Measurements from ENCODE around the gene SPRR3.

The SPRR3 gene, protein sequence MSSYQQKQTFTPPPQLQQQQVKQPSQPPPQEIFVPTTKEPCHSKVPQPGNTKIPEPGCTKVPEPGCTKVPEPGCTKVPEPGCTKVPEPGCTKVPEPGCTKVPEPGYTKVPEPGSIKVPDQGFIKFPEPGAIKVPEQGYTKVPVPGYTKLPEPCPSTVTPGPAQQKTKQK

DNA sequence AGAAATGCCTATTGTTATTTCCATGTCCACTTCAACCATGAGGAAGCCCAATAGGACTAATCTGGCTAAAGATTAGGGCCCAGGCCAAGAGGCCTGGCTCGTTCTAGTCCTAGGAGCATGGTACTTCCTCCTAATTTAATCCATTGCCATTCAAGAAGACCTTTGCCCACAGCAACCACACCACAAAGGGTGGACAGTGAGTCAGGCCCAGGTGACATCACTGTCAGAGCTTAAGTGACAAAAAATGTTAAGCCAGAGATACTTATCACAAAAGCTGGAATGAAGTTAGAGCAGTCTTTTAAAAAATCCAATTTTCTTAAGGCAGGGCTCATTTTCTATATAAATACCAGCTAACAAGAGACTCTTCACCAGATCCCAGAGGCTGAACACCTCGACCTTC lies at the start of gene SPRR3:
TSS of gene SPRR3 (plus strand) at position 368 of the 400 bp plus-strand sequence. CDS start 1,272 bp downstream, outside the sequence.
- no peak for DNase-seq

DNA sequence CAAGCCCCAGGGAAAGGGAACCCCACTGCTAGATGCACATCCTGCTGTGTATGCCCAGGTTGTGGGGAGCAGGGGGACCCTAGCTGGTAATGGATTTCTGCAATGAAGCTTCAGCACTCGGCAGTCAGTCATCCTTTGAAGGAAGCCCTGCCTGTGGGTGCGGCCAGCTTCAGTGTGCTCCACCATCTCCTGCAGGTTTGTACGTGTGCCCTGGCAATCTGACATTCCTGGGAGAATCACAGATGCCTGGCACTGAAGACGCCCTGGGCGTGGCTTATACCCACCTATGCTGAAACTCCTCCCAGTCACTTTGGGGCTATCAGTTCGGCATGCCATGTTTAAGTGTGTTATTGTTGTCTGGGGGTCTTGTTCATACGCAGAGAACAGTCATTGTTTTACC lies 47.8 kb upstream of the SPRR3 start:
- no peak for DNase-seq

DNA sequence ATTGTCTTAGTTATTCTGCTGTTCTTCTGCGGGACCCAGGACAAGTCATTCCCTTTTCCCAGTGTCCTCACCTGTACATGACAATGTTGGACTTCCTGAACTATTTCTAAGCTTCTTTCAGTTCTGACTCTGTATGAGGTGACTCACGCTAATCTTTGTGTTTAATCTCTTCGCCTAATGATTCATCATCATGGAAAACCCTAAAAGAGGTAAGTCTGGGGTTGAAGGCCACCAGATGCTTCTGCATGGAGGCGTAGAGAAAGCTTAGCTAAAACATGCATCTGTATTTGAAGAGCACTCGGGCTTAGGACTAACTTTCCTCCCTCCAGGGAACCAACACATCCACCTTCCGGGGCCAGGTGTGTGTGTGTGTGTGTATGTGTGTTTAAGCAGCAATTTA lies 47.1 kb upstream of the SPRR3 start:
- no peak for DNase-seq

DNA sequence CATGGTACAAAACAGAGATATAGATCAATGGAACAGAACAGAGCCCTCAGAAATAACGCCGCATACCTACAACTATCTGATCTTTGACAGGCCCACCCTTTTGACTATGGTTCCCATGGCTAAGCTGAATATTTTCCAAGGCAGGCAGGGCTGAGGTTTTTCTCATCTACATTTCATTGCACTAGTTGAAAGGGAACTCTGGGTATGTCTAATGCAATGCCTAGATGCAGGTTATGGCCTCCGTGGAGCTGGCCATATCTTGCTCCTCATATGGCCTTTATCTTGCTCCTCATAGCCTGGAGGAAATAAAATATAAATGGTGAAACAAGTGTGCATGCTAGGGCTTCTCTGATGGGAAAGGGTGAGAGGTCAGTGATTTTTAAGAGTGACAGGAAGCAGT lies 44.0 kb upstream of the SPRR3 start:
- DNase-seq = no peak

DNA sequence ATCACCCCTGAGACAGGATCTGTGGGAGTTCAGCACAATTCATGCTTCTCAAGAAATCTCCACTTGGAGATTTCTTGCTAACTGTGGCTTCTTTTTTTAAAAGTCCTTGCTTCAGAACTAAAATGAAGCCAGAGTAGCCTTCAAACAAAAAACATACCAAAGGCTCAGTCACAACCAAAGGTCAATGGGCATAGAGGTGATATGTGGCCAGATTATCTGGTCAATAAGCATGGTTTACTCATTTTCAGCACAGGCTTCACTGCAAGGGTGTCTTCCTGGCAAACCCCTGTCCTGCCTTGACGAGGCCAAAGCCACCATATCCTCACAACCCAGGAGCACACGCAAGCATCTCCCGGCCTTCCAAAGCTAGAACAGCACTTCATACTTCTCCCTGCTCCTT lies 42.3 kb upstream of the SPRR3 start:
- no peak for DNase-seq

DNA sequence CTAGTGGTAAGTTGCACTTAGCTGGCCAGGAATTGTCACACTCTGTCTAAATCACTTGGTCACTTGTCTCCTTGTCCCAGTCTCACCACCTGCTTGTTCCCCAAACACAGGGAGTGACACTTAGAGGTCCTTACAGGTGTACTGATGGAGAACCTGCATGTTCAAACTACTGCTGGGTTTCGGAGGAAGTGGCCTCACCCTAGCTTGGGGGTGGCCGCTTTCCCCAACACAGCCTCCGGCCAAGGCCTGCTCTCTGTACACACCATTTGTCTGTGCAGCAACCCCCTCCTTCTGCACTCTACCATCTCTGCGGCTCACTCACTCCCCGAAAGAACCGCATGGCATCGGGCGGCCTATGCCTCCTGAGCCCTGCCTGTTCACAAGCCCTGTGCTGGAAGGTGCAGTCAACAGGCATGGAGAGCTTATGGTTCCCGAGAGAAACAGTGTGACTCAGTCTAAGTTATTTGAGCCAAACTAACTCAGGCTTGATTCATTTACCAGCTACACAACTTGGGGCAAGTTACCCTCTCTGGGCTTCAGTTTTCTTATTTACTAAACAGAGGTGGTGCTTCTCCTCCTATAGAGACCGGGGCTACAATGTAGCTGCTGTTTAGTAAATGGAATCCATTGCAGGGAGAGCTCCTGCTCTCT lies 41.6 kb upstream of the SPRR3 start:
- DNase-seq = no peak

DNA sequence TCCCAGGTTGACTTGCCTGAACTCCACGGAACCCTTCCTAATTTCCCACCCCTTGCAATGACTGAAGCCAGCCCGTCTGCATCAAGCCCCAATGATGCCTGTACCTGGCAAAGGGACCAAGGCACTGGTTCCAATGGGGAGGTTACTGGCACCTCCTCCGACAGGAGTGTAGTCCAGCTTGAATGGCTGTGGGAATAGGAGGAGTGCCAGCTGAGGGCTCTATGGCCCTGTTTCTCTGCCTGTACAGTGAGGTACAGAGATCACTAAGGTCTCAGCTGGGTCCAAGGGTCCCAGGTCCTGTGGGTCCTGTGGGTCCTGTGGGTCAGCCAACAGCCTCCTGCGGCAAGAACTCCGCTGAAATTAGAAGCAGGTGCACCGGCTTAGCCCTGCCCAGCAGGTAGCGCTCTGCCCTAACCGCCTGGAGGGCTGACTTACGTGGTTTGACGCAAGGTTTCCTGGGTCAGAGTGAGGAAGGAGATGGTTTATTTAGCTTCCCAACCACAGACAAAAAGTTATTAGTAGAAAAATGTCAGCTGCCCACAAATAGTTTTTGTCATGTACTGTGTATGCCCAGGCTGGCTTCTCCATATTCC lies 41.0 kb upstream of the SPRR3 start:
- no peak for DNase-seq

DNA sequence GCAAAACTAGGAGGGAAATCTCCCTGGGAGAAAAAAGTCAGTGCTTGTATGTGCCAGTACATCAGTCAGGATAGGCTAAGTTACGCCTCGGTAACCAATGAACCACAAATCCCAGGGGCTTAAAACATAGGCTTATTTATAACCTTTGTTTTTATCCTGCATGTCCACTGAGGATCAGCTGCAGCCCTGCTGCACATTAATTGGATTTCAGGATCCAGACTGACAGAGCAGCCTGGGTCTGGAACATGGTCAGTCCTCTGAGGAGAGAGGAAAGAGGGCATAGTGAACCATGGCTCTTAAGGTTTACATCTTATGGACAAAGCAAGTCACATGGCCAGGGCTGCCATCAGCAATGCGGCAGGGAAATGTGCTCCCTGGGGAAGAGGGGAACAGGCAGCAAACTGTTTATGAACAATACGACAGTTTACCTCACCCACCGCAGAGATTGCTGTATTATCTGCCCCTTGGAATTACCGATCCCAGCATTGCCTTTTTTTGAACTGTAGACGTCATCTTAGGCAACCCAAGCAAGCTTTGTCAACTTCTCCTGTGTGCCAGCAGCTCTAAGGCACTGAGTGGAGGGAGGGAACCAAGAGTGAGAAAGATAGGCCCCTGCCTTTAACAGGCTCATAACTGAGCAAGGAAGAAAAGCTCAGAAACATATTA lies 40.2 kb upstream of the SPRR3 start:
- no peak for DNase-seq

DNA sequence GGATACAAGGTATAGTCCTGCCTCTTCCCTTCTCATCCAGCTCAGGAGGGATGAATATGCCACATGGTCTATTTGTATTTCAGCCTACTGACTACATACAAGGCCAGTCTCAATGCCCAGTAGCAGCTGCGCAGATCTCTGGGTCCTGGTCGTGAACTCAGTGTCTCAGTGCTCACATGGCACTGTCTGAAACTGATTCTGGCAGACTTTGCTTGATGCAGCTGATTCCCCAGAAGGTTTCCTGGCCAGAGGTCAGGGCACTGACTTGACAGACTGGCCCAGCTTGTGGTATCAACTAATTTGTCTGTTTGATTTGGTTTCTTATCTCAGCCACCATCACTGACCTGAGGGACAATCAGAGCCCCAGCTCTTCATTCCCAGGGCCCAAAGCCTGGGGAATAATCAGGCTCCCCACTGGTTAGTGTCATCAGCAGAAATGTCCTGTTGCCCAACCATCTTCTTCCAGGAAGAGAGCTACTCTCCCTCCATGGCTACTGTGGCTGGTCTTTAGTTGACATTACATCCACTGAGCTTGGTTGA lies 38.6 kb upstream of the SPRR3 start:
- no peak for DNase-seq

DNA sequence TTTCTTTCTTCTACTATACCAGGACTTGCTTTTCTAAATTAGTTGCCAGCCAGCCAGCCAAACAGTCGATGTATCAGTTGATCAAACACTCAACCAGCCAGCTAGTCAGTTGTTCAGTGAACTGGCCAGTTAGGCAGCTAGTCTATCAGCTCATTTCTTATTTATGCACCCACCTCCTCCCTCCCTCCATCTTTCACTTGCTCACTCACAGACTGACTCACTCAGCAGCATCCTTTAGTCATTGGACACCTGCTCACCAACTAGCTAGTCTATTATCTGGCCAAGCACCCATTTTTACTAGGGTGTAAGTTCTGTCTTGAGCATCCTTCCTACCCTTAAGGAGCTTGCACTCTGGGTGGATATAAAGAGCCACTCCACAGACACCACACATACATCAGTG lies 37.0 kb upstream of the SPRR3 start:
- DNase-seq = no peak

DNA sequence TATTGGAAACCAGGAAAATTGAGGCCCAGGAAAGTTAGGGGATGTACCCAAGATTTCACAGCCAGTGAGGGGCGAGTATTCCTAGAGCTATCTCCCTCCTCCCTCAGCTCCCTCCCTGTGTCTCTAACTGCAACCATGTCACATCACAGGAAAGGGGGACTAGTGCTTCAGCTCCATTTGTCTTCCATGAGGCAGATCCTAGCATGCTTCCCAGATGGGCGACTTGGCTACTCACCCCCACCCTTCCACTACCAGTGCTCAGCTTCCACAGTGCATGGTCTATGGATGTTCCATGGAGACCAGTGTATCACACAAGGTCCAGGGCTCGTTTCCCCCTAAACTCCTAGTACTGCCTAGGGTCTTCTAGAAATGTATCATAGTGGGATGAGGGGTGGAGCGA lies 35.7 kb upstream of the SPRR3 start:
- DNase-seq = no peak

DNA sequence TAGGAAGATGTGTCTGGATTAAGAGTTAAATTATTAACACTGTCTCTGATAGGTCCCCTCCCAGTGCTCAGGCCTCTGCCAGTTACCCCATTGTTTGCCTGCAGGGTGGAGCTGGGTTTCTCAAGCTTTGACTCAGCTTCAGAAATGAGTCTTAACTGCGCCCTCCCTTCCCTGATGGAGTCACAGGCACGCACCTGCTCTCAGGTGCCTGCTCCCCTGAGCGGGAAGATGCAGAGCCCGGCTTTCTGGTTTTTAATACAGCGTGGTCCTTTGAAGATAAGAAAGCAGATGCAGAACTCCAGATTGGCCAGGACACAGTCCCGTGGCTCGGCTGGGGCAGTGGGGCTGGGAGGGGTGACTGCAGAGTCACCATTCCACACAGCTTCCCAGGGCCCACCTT lies 34.3 kb upstream of the SPRR3 start:
- DNase-seq = no peak

DNA sequence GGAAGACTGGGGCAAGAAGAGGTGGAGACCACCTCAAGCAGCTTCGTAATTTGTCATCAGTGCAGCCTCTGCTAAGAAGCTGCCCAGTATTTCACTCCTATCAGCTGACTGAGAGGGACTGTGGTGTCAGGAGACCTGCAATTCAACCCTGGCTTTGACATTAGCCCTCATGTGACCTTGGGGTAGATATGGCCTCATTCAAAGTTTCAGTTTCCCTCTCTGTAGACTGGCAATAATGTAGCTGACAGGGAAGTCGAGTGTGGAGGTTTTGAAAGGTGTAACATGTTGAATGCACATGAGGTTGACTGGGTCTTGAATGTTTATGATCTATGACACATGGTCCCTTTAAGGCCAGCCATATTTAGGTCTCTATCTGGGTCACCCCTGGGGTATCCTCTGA lies 33.3 kb upstream of the SPRR3 start:
- DNase-seq = no peak

DNA sequence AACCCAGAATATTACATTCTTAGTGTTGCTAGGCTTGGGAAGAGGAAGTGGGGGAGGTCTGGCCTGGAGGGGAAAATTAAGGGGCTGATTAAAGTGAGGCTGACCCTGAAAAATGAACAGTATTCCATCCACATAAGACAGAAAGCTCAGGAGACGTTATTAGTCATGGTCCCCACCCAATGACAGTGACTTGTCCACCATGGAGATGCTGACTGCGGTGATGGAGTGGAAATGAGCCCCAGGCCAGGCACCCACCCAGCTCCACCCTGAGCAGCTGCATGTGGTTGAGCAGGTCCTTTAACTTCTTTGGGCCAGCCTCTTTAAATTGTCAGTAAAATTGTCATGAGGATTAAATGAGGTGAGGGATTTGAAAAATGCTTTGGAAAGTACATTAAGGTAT lies 32.5 kb upstream of the SPRR3 start:
- DNase-seq = no peak

DNA sequence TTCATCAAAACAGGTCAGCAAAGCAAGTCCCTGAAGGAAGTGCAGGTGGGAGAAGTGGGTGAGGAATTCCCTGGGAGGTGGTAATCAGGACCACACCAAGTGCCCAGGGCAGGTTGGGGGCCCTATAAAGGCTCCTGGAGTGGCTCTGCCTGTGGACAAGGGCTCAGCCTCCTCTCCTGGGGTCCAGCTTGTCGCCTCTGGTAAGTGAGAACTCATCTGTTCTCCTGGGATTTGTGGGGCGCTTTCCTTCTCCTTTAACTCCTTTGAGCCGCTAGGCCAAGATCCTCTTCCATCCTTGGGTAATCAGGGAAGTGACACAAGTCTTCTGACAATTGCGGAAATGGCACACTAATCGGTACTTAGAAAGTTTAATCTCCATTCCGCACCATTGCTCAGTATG lies 31.1 kb upstream of the SPRR3 start, which contains the start of gene SPRR4:
TSS of gene SPRR4 (plus strand) at position 154 of the 400 bp plus-strand sequence. CDS start 1,243 bp downstream, outside the sequence.
- no peak for DNase-seq

DNA sequence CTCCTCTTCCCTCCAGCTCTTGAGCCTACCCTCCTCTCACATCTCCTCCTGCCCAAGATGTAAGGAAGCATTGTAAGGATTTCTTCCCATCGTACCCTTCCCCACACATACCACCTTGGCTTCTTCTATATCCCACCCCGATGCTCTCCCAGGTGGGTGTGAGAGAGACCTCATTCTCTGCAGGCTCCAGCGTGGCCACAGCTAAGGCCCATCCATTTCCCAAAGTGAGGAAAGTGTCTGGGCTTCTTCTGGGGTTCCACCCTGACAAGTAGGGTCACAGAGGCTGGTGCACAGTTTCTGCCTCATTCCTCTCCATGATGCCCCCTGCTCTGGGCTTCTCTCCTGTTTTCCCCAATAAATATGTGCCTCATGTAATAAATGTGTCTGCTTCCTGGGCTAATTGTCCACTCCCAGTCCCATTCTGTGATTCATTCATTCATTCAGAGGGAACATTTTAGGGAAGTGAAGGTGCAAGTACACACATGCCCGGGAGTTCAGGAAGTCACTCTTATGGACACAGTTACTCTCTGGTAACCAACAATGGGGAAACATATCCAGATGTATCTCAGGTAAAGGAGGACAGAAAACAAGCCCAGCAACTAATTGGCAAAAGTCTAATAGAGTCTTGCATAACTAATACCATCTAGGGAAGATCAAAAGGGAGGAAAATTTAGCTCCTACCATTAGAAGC lies 29.2 kb upstream of the SPRR3 start:
- DNase-seq = no peak

DNA sequence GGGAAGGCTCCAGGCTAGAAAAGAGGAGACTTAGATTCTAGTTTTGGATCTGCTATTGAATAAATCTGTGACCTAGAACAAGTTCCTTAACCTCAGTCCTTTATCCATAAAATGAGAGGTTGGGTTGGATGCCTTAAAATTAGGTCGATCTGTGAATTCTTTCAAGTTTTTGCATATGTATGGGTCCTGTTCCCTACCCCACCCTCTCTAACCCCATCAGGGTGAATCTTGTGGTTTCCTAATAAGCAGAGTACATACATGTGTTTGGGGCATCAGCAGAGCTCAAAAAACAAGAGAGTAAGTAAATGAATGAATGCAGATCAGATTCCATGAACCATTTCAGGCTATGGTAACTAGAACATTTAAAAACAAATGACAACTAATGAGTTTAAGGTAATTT lies 24.9 kb upstream of the SPRR3 start:
- DNase-seq = no peak

DNA sequence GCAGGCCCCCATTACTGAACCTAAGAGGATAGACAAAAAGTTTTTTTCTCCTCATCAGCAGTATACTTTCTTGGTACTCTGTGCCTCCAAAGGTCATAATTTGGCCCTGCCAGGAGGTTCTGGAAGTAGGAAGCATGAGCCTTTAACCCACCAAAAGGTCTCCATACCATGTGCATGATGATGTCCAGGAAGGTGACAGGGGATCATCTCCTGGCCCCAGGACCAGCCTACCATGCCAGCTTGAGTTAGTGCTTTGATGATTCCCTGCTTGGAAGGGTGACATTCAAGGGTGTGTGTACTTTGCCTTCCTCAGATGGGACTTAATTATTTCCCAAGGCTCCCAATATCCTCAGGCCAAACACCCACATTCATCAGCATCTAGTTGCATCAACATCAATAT lies 23.9 kb upstream of the SPRR3 start:
- DNase-seq = no peak

DNA sequence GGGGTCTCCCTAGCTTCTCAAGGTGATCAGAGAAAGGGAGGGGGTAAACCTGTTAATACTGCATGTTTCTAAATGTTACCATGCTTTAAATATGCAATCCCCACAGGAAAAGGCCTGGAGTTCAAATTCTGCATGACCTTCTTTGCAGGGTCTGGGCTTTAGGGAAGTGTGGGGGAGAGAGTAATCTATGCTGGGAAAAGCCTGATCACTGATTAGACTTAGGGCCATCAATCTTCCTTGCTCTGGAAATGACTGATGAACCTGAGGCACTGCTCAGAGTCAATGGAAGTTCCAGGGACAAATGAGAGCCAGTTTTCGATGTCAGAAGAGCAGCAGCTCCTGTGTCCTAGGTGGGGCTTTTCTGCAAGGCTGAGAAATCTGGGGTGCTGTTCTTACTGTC lies 20.9 kb upstream of the SPRR3 start:
- DNase-seq = no peak

DNA sequence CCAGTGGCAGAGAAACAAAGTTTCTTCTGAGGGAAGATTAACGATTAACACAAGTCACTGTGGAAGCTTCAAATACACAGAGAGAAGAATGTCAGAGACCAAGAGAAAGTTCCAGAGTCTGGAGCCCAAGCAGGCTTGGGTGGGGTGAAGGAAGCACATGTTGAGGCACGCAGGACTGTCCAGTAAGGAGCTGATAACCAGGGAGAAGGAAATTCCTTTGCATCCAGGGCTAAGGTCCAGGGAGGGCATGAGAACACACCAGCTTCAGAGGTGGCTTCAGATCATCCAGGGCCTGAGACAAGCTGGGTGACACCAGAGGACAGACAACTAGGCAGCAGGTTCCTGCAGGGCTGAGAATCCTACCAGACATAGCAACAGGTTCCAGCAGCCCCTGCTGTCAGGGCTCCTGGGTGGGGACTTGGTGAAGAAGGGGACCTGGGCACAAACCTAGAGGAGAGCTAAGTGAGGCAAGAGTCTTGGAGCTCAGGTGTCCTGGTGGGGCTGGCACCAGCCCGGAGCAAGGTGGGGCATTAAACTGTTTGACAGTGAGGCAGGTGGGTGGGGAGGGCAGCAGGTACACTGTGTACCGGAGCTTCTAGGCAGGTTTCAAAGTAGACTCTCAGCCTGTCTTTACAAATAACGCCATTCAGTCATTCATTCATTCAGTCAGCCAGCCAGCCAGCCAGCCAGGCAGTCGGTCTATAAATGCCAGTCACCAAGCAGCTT lies 20.2 kb upstream of the SPRR3 start:
- no peak for DNase-seq

DNA sequence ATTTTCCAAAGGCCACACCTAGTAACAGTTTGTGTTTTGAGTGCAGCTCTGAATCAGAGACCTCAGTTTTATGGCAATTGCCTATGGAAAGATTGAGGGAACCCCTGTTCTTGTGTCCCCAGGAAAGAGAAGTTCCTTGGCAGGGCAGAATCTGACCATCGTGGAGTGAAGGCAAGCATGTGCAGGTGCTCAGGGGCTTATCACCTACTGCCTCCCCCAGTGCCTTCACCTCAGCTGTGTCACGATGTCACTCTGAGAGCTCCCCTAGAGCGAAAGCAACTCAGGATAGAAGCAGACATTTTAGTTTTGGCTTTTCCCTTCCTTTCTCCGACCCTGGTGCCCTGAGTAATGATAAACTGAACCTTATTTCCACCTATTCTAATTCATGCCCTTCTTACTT lies 19.5 kb upstream of the SPRR3 start:
- DNase-seq = no peak

DNA sequence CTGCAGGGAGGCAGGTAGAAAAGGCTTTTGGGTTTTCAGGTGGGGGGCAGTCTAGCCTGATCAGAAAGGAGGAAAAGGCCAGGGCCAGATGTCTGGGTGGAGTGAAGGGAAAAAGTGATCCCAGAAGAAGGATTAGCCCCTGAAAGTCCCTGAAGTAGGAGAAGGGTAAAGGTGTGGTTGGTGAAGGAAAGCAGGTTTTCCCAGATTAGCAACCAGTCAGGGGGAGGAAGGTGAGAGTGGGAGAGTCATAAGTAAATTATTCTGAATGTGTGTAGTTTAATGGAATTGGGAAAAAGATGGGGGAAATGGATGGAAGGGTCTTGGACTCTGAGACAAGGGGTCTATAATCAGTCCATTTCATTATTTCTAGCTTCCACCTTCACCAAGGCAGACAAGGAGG lies 18.3 kb upstream of the SPRR3 start:
- DNase-seq = no peak

DNA sequence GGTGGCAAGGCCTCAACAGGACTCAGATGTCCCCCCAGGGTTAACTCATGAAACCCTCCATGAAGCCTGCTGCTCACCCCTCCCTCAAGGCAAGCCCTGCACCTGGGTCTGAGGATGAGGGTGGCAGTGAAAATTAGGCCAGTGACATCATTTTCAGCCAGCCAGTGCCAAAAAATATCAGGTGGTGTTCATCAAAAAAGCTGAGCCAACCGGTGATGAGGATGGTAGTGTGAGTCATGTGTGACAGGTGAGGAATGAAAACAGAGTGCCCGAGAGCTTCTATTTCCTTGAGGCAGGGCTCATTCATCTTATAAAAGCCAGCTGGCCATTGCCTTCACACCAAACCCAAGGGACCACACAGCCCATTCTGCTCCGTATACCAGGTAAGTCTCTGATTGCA lies 17.8 kb upstream of the SPRR3 start, which contains the start of gene SPRR1A:
TSS of gene SPRR1A (plus strand) at position 339 of the 400 bp plus-strand sequence. CDS start 1,150 bp downstream, outside the sequence.
- no peak for DNase-seq
